ENCODE results near the gene CASP2.
"Not testable (repeated sequence)": the region's sequence is repeated elsewhere in the genome, so short reads cannot be mapped to it uniquely, and the experiment has no call there.

Gene CASP2

GRCh38 chr7:143287935-143288826, at the start of gene CASP2:
Gene CASP2, plus strand, starts transcription at chr7:143288351. Its CDS starts 105 bp downstream, at chr7:143288456.
- ATAC-seq: peak; percentile 91 to 94

DNA sequence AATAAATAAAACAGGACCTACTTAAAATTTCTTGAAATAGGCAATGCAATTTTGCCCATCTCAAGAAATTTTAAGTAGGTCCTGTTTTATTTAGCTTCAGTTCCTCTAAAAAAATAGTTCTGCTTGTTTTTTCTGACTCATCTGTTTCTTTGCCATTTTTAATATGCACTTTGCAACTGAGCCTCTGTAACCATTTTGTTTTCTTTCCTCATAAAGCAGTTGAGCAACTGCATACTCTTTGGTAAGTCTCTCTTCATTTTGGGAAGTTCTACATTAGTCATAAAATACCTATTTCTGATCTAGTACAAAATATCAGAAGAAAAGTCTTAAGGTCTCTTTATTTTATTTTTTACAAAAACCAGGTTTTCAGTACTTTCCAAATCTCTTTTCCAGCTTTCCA, 48.3 kb upstream of the CASP2 start:
- no peak for ATAC-seq

DNA sequence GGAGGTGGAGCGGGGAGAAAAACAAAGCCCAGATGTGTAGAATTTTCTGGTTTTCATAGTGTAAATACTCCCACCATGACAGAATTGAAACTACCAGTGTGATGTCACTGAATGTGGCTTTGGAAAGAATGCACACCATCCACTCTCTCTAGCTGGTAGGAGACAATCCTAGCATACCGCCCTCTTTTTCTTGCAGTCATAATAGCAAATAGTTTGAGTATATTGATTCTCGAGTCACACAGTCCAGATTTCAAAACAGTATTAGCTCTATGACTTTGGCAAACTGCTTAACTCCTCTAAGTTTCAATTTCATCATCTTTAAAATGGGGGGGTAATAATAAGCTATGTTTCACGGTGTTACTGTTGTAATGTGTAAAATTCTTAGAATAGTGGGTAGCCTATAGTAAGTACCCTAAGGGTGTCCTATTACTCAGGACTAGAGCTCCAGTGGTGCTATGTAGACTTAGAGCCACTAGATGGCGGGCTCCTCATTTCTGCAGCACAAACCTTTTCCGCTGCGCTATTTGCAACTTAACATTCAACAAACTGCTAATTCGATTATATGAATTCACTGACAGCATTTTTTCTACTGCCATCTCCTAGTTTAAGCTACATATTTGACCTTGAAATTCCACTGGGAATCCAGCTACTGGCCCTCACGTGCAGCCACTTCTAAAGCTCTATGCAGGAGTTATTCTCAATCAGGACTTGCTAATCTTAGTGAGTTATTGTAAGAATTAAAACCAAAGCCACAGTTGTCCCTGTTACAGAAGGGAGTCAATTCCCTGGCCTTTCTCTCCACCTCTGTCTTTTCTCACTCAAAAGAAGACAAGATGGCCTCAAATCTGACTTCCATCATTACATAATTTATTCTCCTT, 47.6 kb upstream of the CASP2 start:
- ATAC-seq: peak; percentile 79 to 88

GRCh38 chr7:143242306-143242705, 45.8 kb upstream of the CASP2 start:
- ATAC-seq: no peak

- no peak for ATAC-seq
These were observed 45.0 kb upstream of the CASP2 start for GRCh38 chr7:143243111-143243510.

GRCh38 chr7:143243614-143244013, 44.5 kb upstream of the CASP2 start:
- no peak for ATAC-seq

DNA sequence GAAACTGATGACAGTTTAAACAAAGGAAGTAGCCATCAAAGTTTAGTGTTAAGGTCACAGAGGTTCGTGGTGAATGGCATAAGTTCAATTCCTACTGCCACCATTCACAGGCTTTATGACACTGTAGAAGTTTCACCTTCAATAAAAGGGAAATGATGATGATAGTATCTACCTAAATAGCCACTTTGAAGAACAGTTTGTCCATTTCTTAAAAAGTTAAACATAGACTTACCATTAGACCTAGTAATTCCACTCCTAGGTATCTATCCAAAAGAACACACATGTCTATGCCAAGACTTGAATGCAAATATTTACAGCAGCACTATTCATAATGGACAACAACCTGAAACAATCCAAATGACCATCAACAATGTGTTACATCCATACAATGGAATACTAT, 43.8 kb upstream of the CASP2 start:
- ATAC-seq: no peak

DNA sequence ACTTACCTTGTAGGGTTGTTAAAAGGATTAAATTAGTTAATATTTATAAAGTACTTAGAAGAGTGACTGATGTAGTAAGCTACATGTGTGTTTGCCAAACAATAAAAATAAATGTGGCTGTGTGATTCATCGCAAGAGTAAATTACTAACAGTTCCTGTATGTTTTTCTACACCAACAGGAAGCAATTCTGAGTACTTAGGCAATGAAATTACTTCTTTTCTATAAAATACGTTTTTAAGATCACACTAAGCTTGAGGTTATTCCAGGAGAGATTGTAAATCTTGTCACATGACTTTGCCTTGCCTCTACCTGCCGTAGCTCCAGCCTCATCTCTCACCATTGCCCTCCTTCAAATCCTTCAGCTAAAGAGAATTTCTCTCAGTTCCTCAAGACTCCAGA, 43.0 kb upstream of the CASP2 start:
- ATAC-seq: peak; percentile 57 to 70

GRCh38 chr7:143247372-143247771, 40.8 kb upstream of the CASP2 start:
- ATAC-seq: no peak

- no peak for ATAC-seq
These were observed 39.3 kb upstream of the CASP2 start for GRCh38 chr7:143248761-143249354.

- ATAC-seq: no peak
These were observed 38.0 kb upstream of the CASP2 start for GRCh38 chr7:143250199-143250598.

DNA sequence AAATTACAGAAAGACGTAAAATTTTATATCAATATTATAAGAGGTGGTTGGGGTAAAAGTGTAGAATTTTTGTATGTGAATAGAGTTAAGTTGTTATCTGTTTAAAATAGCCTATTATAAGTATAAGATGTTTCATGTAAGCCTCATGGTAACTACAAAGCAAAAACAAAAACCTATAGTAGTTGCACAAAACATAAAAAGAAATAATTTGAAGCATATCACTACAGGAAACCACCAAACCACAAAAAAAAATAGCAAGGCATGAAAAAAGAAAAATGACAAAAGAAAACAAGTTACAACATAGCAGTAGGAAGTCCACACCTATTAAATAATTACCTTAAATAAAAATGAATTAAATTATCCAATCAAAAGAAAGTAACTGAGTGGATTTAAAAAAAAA, 37.3 kb upstream of the CASP2 start:
- no peak for ATAC-seq

DNA sequence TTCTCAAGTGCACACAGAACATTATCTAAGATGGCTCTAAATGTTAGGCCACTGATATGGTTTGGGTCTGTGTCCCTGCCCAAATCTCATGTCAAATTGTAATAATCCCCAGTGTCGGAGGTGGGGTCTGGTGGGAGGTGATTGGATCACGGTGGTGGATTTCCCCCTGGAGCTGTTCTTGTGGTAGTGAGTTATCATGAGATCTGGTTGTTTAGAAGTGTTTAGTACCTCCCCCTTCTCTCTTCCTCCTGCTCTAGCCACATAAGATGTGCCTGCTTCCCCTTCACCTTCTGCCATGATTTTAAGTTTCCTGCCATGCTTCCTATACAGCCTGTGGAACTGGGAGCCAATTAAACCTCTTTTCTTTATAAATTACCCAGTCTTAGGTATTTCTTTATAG, 36.1 kb upstream of the CASP2 start:
- ATAC-seq: no peak

DNA sequence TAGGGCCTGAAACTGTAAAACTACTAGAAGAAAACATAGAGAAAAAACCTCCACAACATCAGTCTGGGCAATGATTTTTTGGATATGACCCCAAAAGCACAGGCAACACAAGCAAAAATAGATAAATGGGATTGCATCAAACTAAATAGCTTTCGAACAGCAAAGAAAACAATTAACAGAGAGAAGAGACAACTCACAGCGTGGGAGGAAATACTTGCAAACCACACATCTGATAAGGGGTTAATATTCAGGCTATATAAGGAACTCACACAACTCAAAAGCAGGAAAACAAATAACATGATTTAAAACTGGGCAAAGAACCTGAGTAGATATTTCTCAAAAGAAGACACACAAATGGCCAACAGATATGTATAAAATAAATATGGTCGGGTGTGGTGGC, 32.6 kb upstream of the CASP2 start:
- ATAC-seq: no peak

- no peak for ATAC-seq
These were observed 31.8 kb upstream of the CASP2 start for GRCh38 chr7:143256325-143256724.

DNA sequence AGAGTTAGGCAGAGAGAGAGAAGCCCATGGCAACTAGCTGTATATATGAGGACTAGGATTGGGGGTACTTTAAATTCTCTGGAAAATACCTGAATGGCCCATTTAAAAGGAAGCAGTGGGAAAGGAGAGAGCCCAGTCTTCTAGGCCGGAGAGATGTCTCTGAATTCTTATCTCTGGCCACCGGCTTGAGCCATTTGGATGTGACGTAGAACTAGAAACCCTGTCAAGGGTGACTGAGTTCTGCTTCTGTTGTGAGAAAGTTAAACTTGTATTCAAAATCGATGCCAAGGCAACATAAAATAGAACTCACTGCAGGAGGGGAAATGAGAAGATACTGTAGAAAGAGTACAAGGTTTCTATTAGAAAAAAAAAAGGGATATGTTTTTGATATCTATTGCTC, 31.2 kb upstream of the CASP2 start:
- peak in 1 of 2 donors; percentile 11 for ATAC-seq

GRCh38 chr7:143257501-143257900, 30.6 kb upstream of the CASP2 start:
- no peak for ATAC-seq

GRCh38 chr7:143258831-143259230, 29.3 kb upstream of the CASP2 start:
- peak; percentile 14 to 28 for ATAC-seq

- no peak for ATAC-seq
These were observed 28.4 kb upstream of the CASP2 start for GRCh38 chr7:143259765-143260164.

GRCh38 chr7:143261901-143262300, 26.2 kb upstream of the CASP2 start:
- no peak for ATAC-seq

DNA sequence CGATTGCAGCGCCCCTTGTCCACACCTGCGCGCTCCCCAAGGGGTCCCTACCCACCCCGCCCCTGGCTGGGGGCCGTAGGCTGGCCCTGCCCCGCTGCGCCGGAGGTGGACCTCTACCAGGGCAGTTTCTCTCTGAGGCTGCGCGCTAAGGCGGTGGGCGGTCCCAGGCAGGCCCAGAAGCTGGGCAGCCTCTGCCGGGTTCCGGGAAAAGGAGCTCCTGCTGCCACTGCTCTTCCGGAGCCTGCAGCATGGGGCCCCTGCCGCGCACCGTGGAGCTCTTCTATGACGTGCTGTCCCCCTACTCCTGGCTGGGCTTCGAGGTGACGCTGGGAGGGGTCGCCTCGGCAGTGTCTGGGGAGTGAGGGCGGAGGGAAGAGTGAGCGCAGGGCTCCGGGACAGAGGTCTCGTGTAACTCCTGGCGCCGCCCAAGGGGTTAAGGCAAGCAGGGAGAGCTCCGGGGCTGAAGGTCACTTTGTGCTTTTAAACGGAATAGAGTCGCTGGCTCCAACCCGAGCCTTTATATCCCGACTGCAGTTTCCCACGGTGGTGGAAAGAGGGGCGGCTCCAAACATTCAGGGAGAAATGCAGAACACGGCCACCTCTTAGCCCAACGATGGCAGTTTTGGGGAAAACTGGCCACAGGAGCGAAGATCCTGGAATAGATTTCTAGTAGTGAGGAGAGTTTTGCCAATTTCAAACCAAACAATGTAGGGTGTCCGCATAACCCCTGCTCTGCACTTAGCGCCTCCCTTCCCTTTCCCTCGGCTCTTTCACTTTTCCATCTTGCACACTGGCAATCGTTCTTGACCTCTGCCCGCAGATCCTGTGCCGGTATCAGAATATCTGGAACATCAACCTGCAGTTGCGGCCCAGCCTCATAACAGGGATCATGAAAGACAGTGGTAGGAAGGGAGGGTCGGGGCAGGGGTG, 24.6 kb upstream of the CASP2 start, which contains the start of gene GSTK1:
Gene GSTK1 (plus strand): TSS at position 176 of the 930 bp plus-strand sequence. CDS start 73 bp downstream, at position 249.
- ATAC-seq: peak; percentile 97

DNA sequence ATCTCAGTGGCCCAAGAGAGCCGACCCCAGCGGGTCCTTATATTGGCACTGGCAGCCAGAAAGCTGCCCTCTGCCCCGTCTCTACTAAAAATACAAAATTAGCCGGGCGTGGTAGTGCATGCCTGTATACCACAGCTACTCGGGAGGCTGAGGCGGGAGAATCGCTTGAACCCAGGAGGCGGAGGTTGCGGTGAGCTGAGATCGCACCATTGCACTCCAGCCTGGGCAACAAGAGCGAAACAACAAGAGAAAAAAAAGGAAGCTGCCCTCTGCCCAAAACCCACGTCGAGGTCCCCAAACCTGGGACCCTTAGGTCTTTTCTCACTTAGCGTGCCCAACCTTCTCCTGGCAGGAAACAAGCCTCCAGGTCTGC, 24.0 kb upstream of the CASP2 start:
- not testable (repeated sequence) for ATAC-seq

Measured in activated CD4-positive, CD25-positive, alpha-beta regulatory T cell treated with anti-CD3 and anti-CD28 coated beads, Interleukin-2, amount 50 U/mL, for 24 hours (primary cell).